Type B pancreatic cell (in vitro differentiated cells): Measurements from ENCODE around the gene ZGLP1. TPM values are rescaled to one million over a fixed set of nuclear protein-coding genes. Genes with fewer than 3 reads are reported as not detected.

Experiments
- DNase-seq: peaks from one replicate; pipeline ENCODE4 v3.0.0; 2021; ENCODE audit warnings: mixed read lengths; ENCODE audit not compliant: unreplicated experiment; ENCODE audit errors: extremely low spot score
- H3K27ac Mint-ChIP-seq: 2 replicates; pipeline ENCODE4 v1.8.0; 2021; ENCODE audit warnings: mild to moderate bottlenecking, mixed read lengths
- H3K27me3 Mint-ChIP-seq: 2 replicates; pipeline ENCODE4 v1.8.0; 2021; ENCODE audit warnings: mixed read lengths
- H3K36me3 Mint-ChIP-seq: 2 replicates; pipeline ENCODE4 v1.8.0; 2021; ENCODE audit warnings: mixed read lengths
- H3K4me1 Mint-ChIP-seq: one replicate; pipeline ENCODE4 v1.8.0; 2021; ENCODE audit warnings: mixed read lengths; ENCODE audit not compliant: unreplicated experiment
- H3K4me3 Mint-ChIP-seq: 2 replicates; pipeline ENCODE4 v1.8.0; 2021; ENCODE audit warnings: mild to moderate bottlenecking, mixed read lengths
- H3K9me3 Mint-ChIP-seq: 2 replicates; pipeline ENCODE4 v1.8.0; 2021; ENCODE audit warnings: mixed read lengths
- CTCF ChIP-seq: fragments of 200-600 bp; sonication (generic); conservative IDR thresholded peaks from 2 replicates; pipeline ENCODE4 v1.5.0; 2021; ENCODE audit warnings: antibody characterized with exemption, mild to moderate bottlenecking
- total RNA-seq: library from RNA; stranded (reverse); gene quantifications from 2 replicates; pipeline ENCODE4 v1.2.1, GENCODE V29; 2021; ENCODE audit warnings: low replicate concordance

The ZGLP1 gene
- total RNA-seq, 1 donor from 2014 or later, result 17.0 TPM

GRCh38 chr19:10278935-10279334, 30.7 kb downstream of the ZGLP1 start:
- no peak for DNase-seq
- no peak overlapping the region for H3K27ac Mint-ChIP-seq
- H3K9me3 Mint-ChIP-seq, result no peaks in the 10 kb centered on the region
- H3K36me3 Mint-ChIP-seq, result no peaks in the 10 kb centered on the region
- H3K4me3 Mint-ChIP-seq, result no peak overlapping the region
- peaks cover 24% of the 10 kb centered on the region for H3K27me3 Mint-ChIP-seq
- no peak for TF ChIP-seq CTCF
- peaks cover 3% of the 10 kb centered on the region for H3K4me1 Mint-ChIP-seq

- Mint-ChIP-seq H3K27ac (no peak overlapping the region), H3K9me3 (no peaks in the 10 kb centered on the region), H3K36me3 (no peaks in the 10 kb centered on the region), H3K4me1 (peaks cover 3% of the 10 kb centered on the region), H3K4me3 (no peak overlapping the region), H3K27me3 (peaks cover 21% of the 10 kb centered on the region)
- DNase-seq, result no peak
- no peak for TF ChIP-seq CTCF
Observed at GRCh38 chr19:10277795-10278589, 31.6 kb downstream of the ZGLP1 start.

- H3K27me3 Mint-ChIP-seq, result peaks cover 47% of the 10 kb centered on the region
Observed at GRCh38 chr19:10274589-10274988, 35.0 kb downstream of the ZGLP1 start.

GRCh38 chr19:10271543-10272086, 38.0 kb downstream of the ZGLP1 start:
- no peaks in the 10 kb centered on the region for H3K4me1 Mint-ChIP-seq
- peak overlapping the region; percentile 54 for H3K4me3 Mint-ChIP-seq
- H3K27ac Mint-ChIP-seq, result no peak overlapping the region
- TF ChIP-seq CTCF, result no peak
- H3K27me3 Mint-ChIP-seq, result peaks cover 56% of the 10 kb centered on the region
- no peak for DNase-seq
- no peaks in the 10 kb centered on the region for H3K36me3 Mint-ChIP-seq
- no peaks in the 10 kb centered on the region for H3K9me3 Mint-ChIP-seq

More at GRCh38 chr19:10274589-10274988, 35.0 kb downstream of the ZGLP1 start:
- Mint-ChIP-seq H3K4me1 (no peaks in the 10 kb centered on the region), H3K27ac (no peak overlapping the region), H3K9me3 (no peaks in the 10 kb centered on the region), H3K36me3 (no peaks in the 10 kb centered on the region), H3K4me3 (no peak overlapping the region)
- no peak for DNase-seq
- no peak for TF ChIP-seq CTCF

- Mint-ChIP-seq H3K27ac (no peak within 1 kb of the TSS), H3K27me3 (peaks cover 56% of the 10 kb centered on the region), H3K36me3 (no peaks in the 10 kb centered on the region), H3K4me1 (no peaks in the 10 kb centered on the region), H3K4me3 (peak within 1 kb of the TSS; percentile 54), H3K9me3 (no peaks in the 10 kb centered on the region)
- peak; percentile 28 for TF ChIP-seq CTCF
- no peak for DNase-seq
Observed at GRCh38 chr19:10270616-10271394, 38.8 kb downstream of the ZGLP1 start, which contains the start of gene ICAM1. Gene ICAM1 (plus strand): TSS chr19:10271120. CDS start chr19:10271160, 40 bp downstream.
